Measurements from ENCODE around the gene PDPR.
"Not testable (repeated sequence)": the region's sequence is repeated elsewhere in the genome, so short reads cannot be mapped to it uniquely, and the experiment has no call there.

DNA sequence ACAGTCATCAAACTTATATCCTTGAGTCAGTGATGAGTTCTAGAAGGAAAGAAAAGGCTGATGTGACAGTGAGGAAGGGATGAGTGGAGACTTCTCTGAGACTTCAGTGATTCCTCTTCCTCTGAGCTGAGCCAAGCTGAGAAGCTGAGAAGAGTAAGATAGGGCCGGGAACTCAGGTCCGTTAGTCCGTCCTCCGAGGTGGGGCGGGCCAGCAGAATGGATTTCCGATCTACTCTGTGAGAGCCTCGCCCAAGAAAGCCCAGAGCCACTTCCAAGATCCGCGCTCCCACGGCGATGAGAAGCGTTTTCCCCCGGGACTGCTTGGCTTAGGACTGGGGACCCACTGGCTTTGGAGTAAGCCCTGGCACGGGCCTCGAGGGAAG lies 542 bp upstream of the PDPR start:
- TF ChIP-seq, protein P1, sequence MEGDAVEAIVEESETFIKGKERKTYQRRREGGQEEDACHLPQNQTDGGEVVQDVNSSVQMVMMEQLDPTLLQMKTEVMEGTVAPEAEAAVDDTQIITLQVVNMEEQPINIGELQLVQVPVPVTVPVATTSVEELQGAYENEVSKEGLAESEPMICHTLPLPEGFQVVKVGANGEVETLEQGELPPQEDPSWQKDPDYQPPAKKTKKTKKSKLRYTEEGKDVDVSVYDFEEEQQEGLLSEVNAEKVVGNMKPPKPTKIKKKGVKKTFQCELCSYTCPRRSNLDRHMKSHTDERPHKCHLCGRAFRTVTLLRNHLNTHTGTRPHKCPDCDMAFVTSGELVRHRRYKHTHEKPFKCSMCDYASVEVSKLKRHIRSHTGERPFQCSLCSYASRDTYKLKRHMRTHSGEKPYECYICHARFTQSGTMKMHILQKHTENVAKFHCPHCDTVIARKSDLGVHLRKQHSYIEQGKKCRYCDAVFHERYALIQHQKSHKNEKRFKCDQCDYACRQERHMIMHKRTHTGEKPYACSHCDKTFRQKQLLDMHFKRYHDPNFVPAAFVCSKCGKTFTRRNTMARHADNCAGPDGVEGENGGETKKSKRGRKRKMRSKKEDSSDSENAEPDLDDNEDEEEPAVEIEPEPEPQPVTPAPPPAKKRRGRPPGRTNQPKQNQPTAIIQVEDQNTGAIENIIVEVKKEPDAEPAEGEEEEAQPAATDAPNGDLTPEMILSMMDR (IDR thresholded peaks at IDR 0.05), result not testable (repeated sequence)
- TF ChIP-seq POLR2A (IDR thresholded peaks at IDR 0.05), result not testable (repeated sequence)
